Brain microvascular endothelial cell (primary cell): ENCODE results near the gene DHCR7.

Experiments used
- DNase-seq: peaks from one replicate; pipeline ENCODE4 v3.0.0-alpha.2; 2020
- H3K27ac ChIP-seq: fragments of 250-450 bp; sonication (Bioruptor Pico); 2 replicates; pipeline ENCODE4 v1.5.1; 2020; ENCODE audit warnings: mild to moderate bottlenecking, moderate library complexity
- H3K27me3 ChIP-seq: fragments of 250-450 bp; sonication (Bioruptor Pico); replicated peaks from 2 replicates; pipeline ENCODE4 v1.5.1; 2020; ENCODE audit warnings: mild to moderate bottlenecking
- H3K36me3 ChIP-seq: fragments of 250-450 bp; sonication (Bioruptor Pico); replicated peaks from 2 replicates; pipeline ENCODE4 v1.5.1; 2020; ENCODE audit warnings: mild to moderate bottlenecking
- H3K4me3 ChIP-seq: 2 replicates; pipeline ENCODE4 v1.5.1; 2011; ENCODE audit warnings: low read depth, mild to moderate bottlenecking, control low read depth, low read length, moderate library complexity
- CTCF ChIP-seq: IDR thresholded peaks from 2 replicates; pipeline ENCODE4 v1.5.1; 2011; ENCODE audit warnings: low read depth, mild to moderate bottlenecking, moderate library complexity, low read length, control low read depth, inconsistent platforms; ENCODE audit errors: missing control alignments
- in situ Hi-C: cut with HindIII; loops from 2 replicates; pipeline ENCODE4 v1.10.0; 2017; ENCODE audit warnings: low sequenced_read_pairs, low pct_ligation_motif_present

Gene DHCR7

GRCh38 chr11:71438650-71439049, 9.5 kb downstream of the DHCR7 start:
- Histone ChIP-seq H3K4me3 (no peak overlapping the region), H3K27me3 (no peaks in the 10 kb centered on the region), H3K36me3 (peaks cover 60% of the 10 kb centered on the region), H3K27ac (no peak overlapping the region)
- TF ChIP-seq CTCF = no peak
- in situ Hi-C loops = no loop called here
- DNase-seq = no peak

DNA sequence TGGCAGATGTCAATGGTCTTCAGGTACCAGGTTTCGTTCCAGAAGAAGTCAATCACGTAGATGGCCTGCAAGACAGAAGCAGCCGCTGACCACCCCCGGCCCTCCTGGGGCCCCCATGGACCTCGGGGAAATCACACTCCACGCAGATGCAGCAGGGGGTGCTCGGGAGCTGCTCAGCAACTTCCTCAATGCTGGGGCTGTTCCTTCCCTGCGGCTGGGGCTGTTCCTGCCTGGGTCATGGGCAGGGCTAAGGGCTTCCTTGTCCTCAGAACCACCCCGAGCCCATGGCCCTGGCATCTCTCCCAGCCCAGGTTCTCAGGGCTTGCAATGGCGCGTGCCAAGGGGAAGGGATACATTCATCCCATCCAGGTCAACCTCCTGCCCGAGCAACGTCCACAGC, 10.3 kb downstream of the DHCR7 start:
- in situ Hi-C loops = no loop called here
- Histone ChIP-seq H3K27ac (no peak overlapping the region), H3K36me3 (peaks cover 53% of the 10 kb centered on the region), H3K27me3 (no peaks in the 10 kb centered on the region), H3K4me3 (no peak overlapping the region)
- DNase-seq = no peak
- no peak for TF ChIP-seq CTCF

- Histone ChIP-seq H3K4me3 (no peak overlapping the region), H3K36me3 (peaks cover 50% of the 10 kb centered on the region), H3K27ac (no peak overlapping the region), H3K27me3 (no peaks in the 10 kb centered on the region)
- no peak for DNase-seq
- in situ Hi-C loops = no loop called here
- TF ChIP-seq CTCF = no peak
These were observed 10.8 kb downstream of the DHCR7 start for GRCh38 chr11:71437399-71437798.

GRCh38 chr11:71436861-71437260, 11.3 kb downstream of the DHCR7 start:
- peaks cover 45% of the 10 kb centered on the region for H3K36me3 ChIP-seq
- DNase-seq = no peak
- no peak for TF ChIP-seq CTCF
- no peak overlapping the region for H3K27ac ChIP-seq
- in situ Hi-C loops = no loop called here
- H3K4me3 ChIP-seq = no peak overlapping the region
- H3K27me3 ChIP-seq = no peaks in the 10 kb centered on the region

DNA sequence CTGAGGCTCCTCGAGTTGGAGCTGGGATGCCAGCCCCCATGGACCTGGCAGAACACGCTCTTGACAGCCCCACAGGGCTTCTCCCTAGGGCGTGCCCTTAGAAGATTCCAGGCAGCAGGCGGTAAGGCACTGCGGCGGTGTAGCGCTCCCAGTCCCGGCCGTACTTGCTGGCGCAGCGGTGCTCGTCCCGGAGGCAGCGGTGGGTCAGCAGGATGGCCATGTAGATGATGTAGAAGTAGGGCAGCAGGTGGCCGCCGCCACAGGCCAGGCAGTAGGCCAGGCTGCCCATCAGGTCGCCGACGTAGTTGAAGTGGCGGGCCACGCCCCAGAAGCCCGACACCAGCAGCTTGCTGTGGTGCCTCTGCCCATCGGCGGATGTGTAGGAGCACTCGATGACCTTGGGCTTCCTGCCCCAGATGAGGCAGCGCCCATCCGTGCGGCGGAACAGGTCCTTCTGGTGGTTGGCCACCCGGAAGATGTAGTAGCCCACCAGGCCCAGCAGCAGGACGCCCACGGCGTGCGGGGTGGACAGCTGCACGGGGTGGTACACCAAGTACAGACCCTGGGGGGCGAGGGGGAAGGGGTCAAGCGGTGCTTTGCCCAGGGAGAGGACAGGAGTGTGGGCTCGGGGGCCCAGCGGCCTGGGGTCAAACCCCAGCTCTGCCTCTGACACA, 12.8 kb downstream of the DHCR7 start:
- Histone ChIP-seq H3K4me3 (no peak overlapping the region), H3K36me3 (peaks cover 42% of the 10 kb centered on the region), H3K27ac (no peak overlapping the region), H3K27me3 (no peaks in the 10 kb centered on the region)
- in situ Hi-C loops = no loop called here
- no peak for DNase-seq
- TF ChIP-seq CTCF = no peak

DNA sequence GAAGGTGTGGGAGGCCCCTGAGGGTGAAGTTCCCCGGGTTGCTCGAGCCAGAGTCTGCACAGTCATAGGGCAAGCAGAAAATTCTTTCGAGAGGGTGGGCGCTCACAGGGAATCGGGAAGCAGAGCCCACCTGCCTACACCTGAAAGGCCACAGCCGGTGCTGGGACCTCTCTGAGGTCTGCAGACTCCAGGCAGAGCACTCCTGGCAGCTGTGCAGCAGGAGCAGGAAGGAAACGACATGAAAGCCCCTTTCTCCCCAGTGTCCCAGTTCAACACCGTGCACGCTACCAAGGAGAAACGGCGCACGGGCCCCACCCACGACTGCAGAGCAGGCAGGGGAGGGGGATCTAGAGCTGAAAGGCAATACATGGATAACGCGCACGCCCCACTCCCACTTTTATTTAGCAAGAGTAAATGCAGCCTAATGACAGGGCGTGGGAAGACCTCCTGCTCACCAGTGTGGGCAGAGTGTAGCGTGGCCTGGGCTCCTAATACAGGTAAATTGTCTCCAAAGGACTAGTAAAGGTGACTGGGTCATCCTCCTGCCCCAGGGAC, 13.5 kb downstream of the DHCR7 start:
- no peak for DNase-seq
- peaks cover 35% of the 10 kb centered on the region for H3K36me3 ChIP-seq
- no peak for TF ChIP-seq CTCF
- in situ Hi-C loops = no loop called here
- H3K27me3 ChIP-seq = no peaks in the 10 kb centered on the region
- H3K4me3 ChIP-seq = no peak overlapping the region
- H3K27ac ChIP-seq = no peak overlapping the region
